ENCODE results near the gene TRAF1. TPM values are rescaled to one million over a fixed set of nuclear protein-coding genes. Genes with fewer than 3 reads are reported as not detected.

TRAF1 gene
- total RNA-seq, 2 donors from 2014 or later, result 2.0 to 3.0 TPM

DNA sequence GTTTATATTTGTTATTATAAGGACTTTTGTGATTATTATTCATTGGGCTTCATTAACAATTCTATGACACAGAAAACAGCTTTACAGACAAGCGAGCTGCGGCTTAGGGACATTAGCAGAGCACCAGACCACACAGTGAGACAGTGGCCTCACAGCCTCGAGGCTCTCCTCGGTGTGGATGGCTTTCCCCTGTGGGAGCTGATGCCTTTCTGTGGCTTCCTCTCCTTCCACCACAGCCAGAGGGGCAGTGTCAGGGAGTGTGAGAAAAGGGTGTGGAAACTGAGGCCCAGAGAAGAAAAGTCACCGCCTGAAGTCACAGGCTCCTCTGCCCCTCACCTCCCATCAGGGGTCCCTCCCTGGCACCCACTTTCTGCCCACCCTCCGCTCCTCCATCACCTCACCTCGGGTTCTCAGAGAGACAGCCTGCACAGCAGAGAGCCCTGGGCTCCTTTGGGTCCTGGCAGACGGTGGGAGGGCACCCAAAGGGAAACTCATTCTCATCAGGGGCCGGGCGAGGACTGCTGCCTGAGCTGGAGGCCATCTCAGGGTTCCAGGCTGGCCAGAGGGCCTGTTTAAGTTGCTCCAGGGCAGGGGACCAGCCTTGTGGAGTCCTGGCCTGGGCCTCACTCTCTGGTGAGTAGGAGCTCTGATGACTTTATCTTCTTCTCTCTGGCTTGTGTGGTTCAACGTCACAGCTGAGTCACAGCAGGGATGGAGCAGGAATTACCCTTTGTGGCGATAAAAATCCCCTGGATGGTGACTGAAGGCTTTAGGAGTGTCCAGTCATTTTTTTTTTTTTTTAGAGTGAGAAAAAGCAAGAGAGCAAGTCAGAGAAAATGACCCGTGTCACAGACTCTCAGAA lies 830 bp downstream of the TRAF1 start:
- DNase-seq (ENCODE audit: low spot score), result peak; percentile 85
- H3K36me3 ChIP-seq, result no peaks in the 10 kb centered on the region
- H3K27me3 ChIP-seq, result no peaks in the 10 kb centered on the region
- peak overlapping the region; percentile 59 to 71 for H3K27ac ChIP-seq
- H3K9me3 ChIP-seq, result no peaks in the 10 kb centered on the region
- H3K4me1 ChIP-seq, result peaks cover 0 to 33% of the 10 kb centered on the region in 2 donors
- TF ChIP-seq, protein P1, sequence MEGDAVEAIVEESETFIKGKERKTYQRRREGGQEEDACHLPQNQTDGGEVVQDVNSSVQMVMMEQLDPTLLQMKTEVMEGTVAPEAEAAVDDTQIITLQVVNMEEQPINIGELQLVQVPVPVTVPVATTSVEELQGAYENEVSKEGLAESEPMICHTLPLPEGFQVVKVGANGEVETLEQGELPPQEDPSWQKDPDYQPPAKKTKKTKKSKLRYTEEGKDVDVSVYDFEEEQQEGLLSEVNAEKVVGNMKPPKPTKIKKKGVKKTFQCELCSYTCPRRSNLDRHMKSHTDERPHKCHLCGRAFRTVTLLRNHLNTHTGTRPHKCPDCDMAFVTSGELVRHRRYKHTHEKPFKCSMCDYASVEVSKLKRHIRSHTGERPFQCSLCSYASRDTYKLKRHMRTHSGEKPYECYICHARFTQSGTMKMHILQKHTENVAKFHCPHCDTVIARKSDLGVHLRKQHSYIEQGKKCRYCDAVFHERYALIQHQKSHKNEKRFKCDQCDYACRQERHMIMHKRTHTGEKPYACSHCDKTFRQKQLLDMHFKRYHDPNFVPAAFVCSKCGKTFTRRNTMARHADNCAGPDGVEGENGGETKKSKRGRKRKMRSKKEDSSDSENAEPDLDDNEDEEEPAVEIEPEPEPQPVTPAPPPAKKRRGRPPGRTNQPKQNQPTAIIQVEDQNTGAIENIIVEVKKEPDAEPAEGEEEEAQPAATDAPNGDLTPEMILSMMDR (IDR thresholded peaks at IDR 0.05), result no peak
- H3K4me3 ChIP-seq, result no peak overlapping the region

DNA sequence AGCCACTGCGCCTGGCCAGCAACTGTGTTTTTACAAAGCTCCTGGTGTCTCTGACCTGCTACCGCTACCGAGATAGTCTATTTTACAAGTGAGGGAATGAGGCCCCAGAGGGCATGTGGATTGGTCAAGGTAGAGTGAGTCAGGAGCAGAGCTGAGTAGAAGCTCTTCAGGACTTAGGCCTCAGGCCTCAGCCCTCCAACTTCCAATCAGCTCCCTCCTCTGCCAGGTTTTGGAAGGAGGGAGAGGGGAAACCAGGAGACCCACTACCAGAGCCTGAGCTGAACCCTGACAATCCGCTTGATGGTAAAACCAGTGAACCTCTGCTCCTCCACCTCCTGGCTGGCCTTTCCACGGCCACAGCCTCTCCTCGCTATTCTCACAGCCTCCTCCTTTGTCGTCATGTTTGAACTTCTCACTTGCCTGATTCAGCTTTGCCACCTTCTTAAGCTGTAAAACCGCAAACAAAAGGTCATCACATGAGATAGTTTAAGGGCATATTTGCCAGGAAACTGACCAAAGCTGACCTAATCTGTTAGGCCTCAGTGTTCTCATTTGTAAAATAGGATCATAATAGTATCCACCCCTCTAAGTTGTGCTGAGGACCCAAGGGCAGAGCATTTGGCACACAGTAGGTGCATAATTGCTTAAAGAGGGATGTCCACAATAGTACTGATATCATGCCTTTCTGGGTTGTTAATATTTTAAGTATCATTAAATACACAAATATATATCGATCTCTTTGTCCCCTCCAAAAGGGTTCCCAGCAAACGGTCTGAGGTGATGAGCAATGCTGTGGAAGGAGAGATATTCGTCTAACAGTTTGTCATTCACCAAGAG lies 1.7 kb downstream of the TRAF1 start:
- Histone ChIP-seq H3K27me3 (no peaks in the 10 kb centered on the region), H3K4me3 (no peak overlapping the region), H3K27ac (peak overlapping the region in 1 of 2 donors; percentile 22), H3K9me3 (no peaks in the 10 kb centered on the region), H3K36me3 (no peaks in the 10 kb centered on the region), H3K4me1 (peaks cover 0 to 41% of the 10 kb centered on the region in 2 donors)
- TF ChIP-seq, protein P1 (IDR thresholded peaks at IDR 0.05), result no peak
- DNase-seq (ENCODE audit: low spot score), result no peak

DNA sequence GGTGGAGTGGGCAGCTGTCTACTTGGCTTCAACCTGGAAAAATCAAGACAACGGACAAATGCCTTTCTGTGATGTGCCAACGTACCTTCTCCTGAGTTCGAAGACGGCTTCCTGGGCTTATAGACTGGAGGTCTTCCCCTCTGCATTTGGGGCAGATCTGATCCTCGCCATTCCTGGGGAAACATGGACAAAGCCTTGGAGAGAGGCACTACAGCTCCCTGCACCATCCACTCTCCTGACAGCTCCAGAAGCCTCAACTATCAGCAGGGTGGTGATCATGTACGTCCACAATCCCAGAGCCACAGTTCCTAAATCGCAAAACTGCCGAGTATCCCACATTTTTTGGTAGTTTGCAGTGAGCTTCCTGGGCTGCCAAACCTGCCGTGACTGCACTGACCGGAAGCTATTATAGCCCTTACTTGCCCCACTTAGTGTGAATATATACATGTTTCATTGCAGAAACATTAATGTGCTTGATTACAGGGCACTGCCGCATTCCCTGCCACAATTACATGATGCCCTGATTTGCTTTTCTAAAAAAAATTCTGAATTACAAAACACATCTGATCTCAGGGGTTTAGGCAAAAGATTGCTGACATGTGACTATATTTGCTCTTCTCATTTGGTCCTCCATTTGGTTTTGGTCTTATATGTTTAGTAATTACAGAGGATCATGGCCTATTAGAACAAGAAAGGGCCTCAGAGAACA lies 2.8 kb downstream of the TRAF1 start:
- H3K36me3 ChIP-seq, result no peaks in the 10 kb centered on the region
- peaks cover 0 to 44% of the 10 kb centered on the region in 2 donors for H3K4me1 ChIP-seq
- H3K27me3 ChIP-seq, result no peaks in the 10 kb centered on the region
- TF ChIP-seq, protein P1 (IDR thresholded peaks at IDR 0.05), result no peak
- no peaks in the 10 kb centered on the region for H3K9me3 ChIP-seq
- no peak overlapping the region for H3K27ac ChIP-seq
- no peak for DNase-seq (ENCODE audit: low spot score)
- no peak overlapping the region for H3K4me3 ChIP-seq

DNA sequence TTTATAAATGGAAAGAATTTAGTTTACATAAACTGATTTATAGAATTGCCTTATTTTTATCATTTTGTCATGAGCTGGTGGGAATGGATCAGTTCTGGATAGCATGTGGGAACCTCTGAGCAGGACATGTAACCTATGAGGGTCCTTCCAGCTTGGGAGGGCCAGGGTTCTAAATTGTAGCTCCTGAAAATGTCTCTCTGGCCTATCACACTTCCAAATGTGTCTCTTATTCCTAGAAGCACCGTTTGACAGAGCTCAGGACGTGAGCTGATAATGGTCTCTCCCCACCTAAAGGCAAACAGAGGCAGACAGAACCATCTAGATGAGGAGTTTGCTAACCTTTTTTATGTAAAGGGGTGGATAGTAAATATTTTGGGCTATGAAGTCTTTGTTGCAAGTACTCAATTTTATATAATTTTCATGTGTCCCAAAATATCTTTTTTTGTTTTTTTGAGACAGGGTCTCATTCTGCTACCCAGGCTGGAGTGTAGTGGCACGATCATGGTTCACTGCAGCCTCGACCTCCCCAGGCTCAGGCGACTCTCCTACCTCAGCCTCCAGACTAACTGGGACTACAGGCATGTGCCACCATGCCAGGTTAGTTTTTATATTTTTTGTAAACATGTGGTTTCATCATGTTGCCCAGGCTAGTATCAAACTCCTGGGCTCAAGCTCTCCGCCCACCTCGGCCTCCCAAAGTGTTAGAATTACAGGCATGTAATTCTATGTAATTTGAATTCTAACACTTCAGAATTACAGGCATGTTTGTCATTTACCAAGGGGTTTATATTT lies 4.0 kb downstream of the TRAF1 start:
- H3K27me3 ChIP-seq, result no peaks in the 10 kb centered on the region
- no peaks in the 10 kb centered on the region for H3K36me3 ChIP-seq
- no peak for DNase-seq (ENCODE audit: low spot score)
- TF ChIP-seq, protein P1 (IDR thresholded peaks at IDR 0.05), result no peak
- H3K9me3 ChIP-seq, result no peaks in the 10 kb centered on the region
- peak overlapping the region; percentile 16 to 86 for H3K27ac ChIP-seq
- no peak overlapping the region for H3K4me3 ChIP-seq
- peaks cover 0 to 40% of the 10 kb centered on the region in 2 donors for H3K4me1 ChIP-seq

DNA sequence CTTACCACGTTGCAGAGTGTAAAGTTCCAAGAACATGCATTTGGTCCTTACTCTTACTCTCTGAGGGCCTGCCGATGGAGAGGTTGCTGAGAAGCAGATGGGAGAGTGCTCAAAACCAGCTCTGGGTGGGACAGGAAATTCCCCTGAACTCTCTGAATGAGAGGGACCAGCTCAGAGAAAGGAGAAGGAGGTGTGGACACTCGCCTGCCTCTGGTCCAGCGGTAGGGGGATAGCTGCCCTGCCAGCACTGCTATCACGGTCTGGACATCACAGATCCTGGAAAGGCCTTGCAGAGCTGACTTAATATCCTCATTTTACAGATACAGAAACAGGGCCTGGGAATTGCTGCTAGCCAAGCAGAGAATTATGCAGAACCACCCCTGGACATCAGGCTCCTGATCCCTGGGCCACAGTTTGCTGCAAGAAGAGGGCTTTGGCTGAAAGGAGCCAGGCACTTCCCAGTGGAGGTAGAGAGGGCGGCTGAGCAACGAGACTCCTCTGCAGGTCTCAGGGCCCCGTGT lies 4.9 kb downstream of the TRAF1 start:
- no peaks in the 10 kb centered on the region for H3K9me3 ChIP-seq
- DNase-seq (ENCODE audit: low spot score), result no peak
- H3K4me1 ChIP-seq, result peaks cover 0 to 43% of the 10 kb centered on the region in 2 donors
- H3K4me3 ChIP-seq, result no peak overlapping the region
- H3K27ac ChIP-seq, result peak overlapping the region; percentile 84 to 86
- no peaks in the 10 kb centered on the region for H3K27me3 ChIP-seq
- no peaks in the 10 kb centered on the region for H3K36me3 ChIP-seq
- TF ChIP-seq, protein P1 (IDR thresholded peaks at IDR 0.05), result no peak
